ENCODE measurements around the gene FPGS. TPM values are rescaled to one million over a fixed set of nuclear protein-coding genes. Genes with fewer than 3 reads are reported as not detected.

The FPGS gene
- total RNA-seq, 1 donor from 2014 or later: 69.9 TPM

GRCh38 chr9:127848756-127849504 is 46.2 kb downstream of the FPGS start:
- TF ChIP-seq CTCF (conservative IDR thresholded peaks at IDR 0.05): no peak
- Mint-ChIP-seq H3K27me3 (ENCODE audit: low read depth) (no peaks in the 10 kb centered on the region), H3K4me3 (no peak overlapping the region), H3K9me3 (no peaks in the 10 kb centered on the region), H3K36me3 (ENCODE audit: low read depth) (peaks cover 2% of the 10 kb centered on the region), H3K4me1 (peaks cover 3% of the 10 kb centered on the region), H3K27ac (ENCODE audit: unreplicated experiment) (no peak overlapping the region)
- DNase-seq (ENCODE audit: low read depth, low spot score): no peak

DNA sequence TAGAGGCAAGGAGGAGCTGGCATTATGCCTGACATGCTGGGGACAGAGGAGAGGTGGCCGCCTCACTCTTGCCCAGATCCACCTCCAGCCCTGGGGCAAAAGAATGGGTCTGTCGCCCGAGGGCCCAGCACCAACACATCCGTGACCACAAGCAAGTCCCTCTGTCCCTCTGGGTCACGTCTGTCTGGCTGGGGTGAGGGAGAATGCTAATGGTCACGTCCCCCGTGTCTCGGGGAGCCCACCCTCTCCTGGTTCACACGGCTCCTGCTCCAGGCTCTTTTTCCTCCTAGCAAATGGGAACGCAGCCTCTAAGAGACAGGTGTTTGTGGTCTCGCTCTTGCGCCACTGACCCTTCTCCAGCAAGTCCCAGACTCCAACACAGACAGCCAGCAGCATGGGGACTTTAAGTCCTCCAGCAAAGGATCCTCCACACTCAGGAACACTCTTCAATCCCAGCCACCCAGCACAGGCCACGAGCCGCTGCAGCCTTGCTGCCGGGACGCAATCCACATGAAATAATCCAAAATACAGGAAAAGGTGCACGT is 47.7 kb downstream of the FPGS start:
- DNase-seq (ENCODE audit: low read depth, low spot score): no peak
- Mint-ChIP-seq H3K27me3 (ENCODE audit: low read depth) (no peaks in the 10 kb centered on the region), H3K4me3 (no peak overlapping the region), H3K9me3 (no peaks in the 10 kb centered on the region), H3K4me1 (peaks cover 4% of the 10 kb centered on the region), H3K27ac (ENCODE audit: unreplicated experiment) (no peak overlapping the region), H3K36me3 (ENCODE audit: low read depth) (peaks cover 2% of the 10 kb centered on the region)
- TF ChIP-seq CTCF (conservative IDR thresholded peaks at IDR 0.05): no peak

- Mint-ChIP-seq H3K27me3 (ENCODE audit: low read depth) (no peaks in the 10 kb centered on the region), H3K27ac (ENCODE audit: unreplicated experiment) (no peak overlapping the region), H3K36me3 (ENCODE audit: low read depth) (peaks cover 2% of the 10 kb centered on the region), H3K9me3 (no peaks in the 10 kb centered on the region), H3K4me1 (peaks cover 4% of the 10 kb centered on the region), H3K4me3 (no peak overlapping the region)
- no peak for DNase-seq (ENCODE audit: low read depth, low spot score)
- no peak for TF ChIP-seq CTCF (conservative IDR thresholded peaks at IDR 0.05)
These were observed 50.1 kb downstream of the FPGS start for GRCh38 chr9:127852829-127853228.

DNA sequence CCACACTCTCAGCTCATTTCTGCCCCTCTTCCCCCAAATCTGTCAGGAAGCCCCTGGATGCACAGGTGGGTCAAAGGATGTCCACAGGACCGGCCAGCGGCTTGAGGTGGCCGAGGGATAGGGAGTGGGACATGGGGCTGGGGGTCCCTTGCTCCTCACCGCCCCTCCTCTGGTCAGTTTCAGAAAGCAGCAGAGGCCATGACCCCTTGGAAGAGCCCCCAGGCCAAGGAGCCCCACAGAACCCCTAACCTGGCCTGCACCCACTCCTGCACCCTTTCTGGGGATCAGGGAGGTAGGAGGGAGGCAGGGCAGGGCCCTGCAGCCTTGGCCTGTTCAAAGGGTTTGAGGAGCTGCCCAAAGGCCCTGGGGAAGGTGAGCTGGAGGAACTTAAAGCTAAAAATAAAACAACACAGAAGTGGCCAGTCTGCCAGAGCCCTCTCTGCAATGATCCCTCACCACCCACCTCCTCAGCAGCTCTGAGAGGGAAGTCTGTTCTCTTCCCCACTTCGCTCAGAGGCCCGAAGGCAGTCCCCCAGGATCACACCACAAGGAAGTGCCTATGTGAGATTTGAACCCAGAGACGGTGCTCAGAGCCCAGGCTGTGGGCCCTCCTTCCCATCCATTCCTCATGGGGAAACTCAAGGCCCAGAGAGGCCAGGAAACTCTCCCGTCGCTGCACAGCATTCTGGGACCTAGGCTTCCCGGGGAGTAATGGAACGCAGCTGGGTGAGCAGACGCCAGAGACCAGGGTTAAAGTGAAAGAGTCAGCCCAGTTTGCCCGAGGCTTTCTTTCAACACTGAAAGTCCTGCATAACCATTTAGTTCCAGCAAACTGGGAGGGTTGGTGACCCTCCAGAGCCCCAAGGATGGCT is 50.9 kb downstream of the FPGS start:
- Mint-ChIP-seq H3K27ac (ENCODE audit: unreplicated experiment) (no peak overlapping the region), H3K4me3 (no peak overlapping the region), H3K9me3 (no peaks in the 10 kb centered on the region), H3K4me1 (peaks cover 4% of the 10 kb centered on the region), H3K27me3 (ENCODE audit: low read depth) (no peaks in the 10 kb centered on the region), H3K36me3 (ENCODE audit: low read depth) (peaks cover 2% of the 10 kb centered on the region)
- TF ChIP-seq CTCF (conservative IDR thresholded peaks at IDR 0.05): no peak
- no peak for DNase-seq (ENCODE audit: low read depth, low spot score)

DNA sequence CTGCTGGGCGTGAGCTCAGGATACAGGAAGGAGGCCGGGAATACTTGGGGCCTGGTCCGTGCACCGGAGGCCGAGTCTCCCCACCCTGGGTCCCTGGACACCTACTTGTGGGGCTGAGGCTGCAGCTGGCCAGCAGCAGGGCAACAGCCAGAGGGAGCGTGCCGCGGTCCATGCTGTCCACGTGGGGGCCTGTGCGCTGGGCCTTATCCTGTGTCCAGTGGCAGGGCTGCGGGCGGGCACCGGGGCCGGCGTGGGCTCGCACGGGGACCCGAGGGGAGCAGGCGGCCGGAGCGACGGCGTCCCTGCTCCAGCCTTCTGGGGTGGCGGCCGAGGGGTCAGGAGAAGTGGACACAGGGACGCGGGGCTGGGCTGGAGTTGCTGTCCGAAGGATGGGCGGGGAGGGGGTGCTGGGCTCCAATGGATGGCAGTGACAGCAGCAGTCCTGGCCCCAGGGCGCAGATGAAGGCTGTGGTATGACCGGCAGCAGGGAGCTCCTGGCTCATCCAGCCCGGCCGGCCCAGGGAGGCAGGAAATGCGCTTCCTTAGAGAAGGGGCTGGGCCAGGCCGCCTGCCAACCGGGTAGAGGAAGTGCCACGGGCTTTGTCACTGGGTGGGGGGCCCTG is 51.6 kb downstream of the FPGS start, which contains the start of gene ENG:
ENG (minus strand) TSS at position 475 of the 623 bp plus-strand sequence; CDS start at position 172, 303 bp downstream.
- H3K27me3 Mint-ChIP-seq (ENCODE audit: low read depth): no peaks in the 10 kb centered on the region
- H3K4me3 Mint-ChIP-seq: no peak within 1 kb of the TSS
- no peaks in the 10 kb centered on the region for H3K36me3 Mint-ChIP-seq (ENCODE audit: low read depth)
- no peaks in the 10 kb centered on the region for H3K9me3 Mint-ChIP-seq
- peaks cover 7% of the 10 kb centered on the region for H3K4me1 Mint-ChIP-seq
- TF ChIP-seq CTCF (conservative IDR thresholded peaks at IDR 0.05): no peak
- DNase-seq (ENCODE audit: low read depth, low spot score): peak; percentile 30
- H3K27ac Mint-ChIP-seq (ENCODE audit: unreplicated experiment): no peak within 1 kb of the TSS
